GM23338 (cell line): Measurements from ENCODE around the gene SRF. TPM values are rescaled to one million over a fixed set of nuclear protein-coding genes. Genes with fewer than 3 reads are reported as not detected.

Source experiments
- ATAC-seq: fragments of 200-7000 bp; cut with Tn5 transposase; 3 replicates; pipeline ENCODE4 v1.9.1; 2020
- DNase-seq: peaks from one replicate; pipeline ENCODE4 v3.0.0-alpha.2; 2015; ENCODE audit warnings: low spot score
- H2AFZ ChIP-seq: fragments of 200-600 bp; sonication (generic); 2 replicates; pipeline ENCODE4 v1.8.0; 2016; ENCODE audit warnings: antibody characterized with exemption, mild to moderate bottlenecking, moderate library complexity
- H3F3A ChIP-seq: fragments of 200-600 bp; sonication (generic); replicated peaks from 2 replicates; pipeline ENCODE4 v1.8.0; 2017; ENCODE audit warnings: antibody characterized with exemption, mixed run types, low read depth
- H3K27ac ChIP-seq: fragments of 200-600 bp; sonication (generic); 2 replicates; pipeline ENCODE4 v1.6.1; 2016; ENCODE audit warnings: low read depth
- H3K27me3 ChIP-seq: fragments of 200-600 bp; sonication (generic); 2 replicates; pipeline ENCODE4 v1.8.0; 2016; ENCODE audit warnings: mild to moderate bottlenecking, mixed run types, moderate library complexity; ENCODE audit not compliant: insufficient read depth
- H3K36me3 ChIP-seq: fragments of 200-600 bp; sonication (generic); 2 replicates; pipeline ENCODE4 v1.8.0; 2016; ENCODE audit warnings: mild to moderate bottlenecking; ENCODE audit not compliant: insufficient read depth
- H3K4me1 ChIP-seq: fragments of 200-600 bp; sonication (generic); 2 replicates; pipeline ENCODE4 v1.8.0; 2016; ENCODE audit warnings: mild to moderate bottlenecking, moderate library complexity; ENCODE audit not compliant: insufficient read depth
- H3K4me2 ChIP-seq: fragments of 200-600 bp; sonication (generic); 2 replicates; pipeline ENCODE4 v1.7.1; 2017; ENCODE audit warnings: mixed run types
- H3K4me3 ChIP-seq: fragments of 200-600 bp; sonication (generic); 2 replicates; pipeline ENCODE4 v1.6.1; 2016; ENCODE audit warnings: mixed run types
- H3K79me2 ChIP-seq: fragments of 200-600 bp; sonication (generic); replicated peaks from 2 replicates; pipeline ENCODE4 v1.8.0; 2017; ENCODE audit warnings: mild to moderate bottlenecking; ENCODE audit not compliant: insufficient read depth
- H3K9me2 ChIP-seq: fragments of 200-600 bp; sonication (generic); 2 replicates; pipeline ENCODE4 v1.8.0; 2017; ENCODE audit not compliant: insufficient read depth
- H4K20me1 ChIP-seq: fragments of 200-600 bp; sonication (generic); replicated peaks from 2 replicates; pipeline ENCODE4 v1.8.0; 2017; ENCODE audit warnings: mild to moderate bottlenecking; ENCODE audit not compliant: insufficient read depth
- H3K27ac Mint-ChIP-seq: 2 replicates; pipeline ENCODE4 v1.8.0; 2020; ENCODE audit warnings: inconsistent platforms, mild to moderate bottlenecking, moderate library complexity, mixed read lengths
- H3K27me3 Mint-ChIP-seq: 3 replicates; pipeline ENCODE4 v1.8.0; 2022; ENCODE audit warnings: low read depth, mild to moderate bottlenecking, moderate library complexity, mixed read lengths, inconsistent platforms; ENCODE audit not compliant: insufficient read depth, poor library complexity
- H3K36me3 Mint-ChIP-seq: 3 replicates; pipeline ENCODE4 v1.8.0; 2021; ENCODE audit warnings: low read depth, mild to moderate bottlenecking, inconsistent platforms, moderate library complexity, mixed read lengths
- H3K4me1 Mint-ChIP-seq: 3 replicates; pipeline ENCODE4 v1.8.0; 2020; ENCODE audit warnings: mild to moderate bottlenecking, inconsistent platforms, mixed read lengths
- H3K4me3 Mint-ChIP-seq: 3 replicates; pipeline ENCODE4 v1.8.0; 2021; ENCODE audit warnings: moderate library complexity, mild to moderate bottlenecking, inconsistent platforms, mixed read lengths
- H3K9me3 Mint-ChIP-seq: 3 replicates; pipeline ENCODE4 v1.8.0; 2020; ENCODE audit warnings: moderate library complexity, mild to moderate bottlenecking, inconsistent platforms, mixed read lengths
- CREB1 ChIP-seq: fragments of 250-450 bp; sonication (Bioruptor Pico); IDR thresholded peaks from 2 replicates; pipeline ENCODE4 v1.5.0; 2020; ENCODE audit warnings: low read depth, mild to moderate bottlenecking, moderate library complexity
- JUNB ChIP-seq: IDR thresholded peaks from one replicate; pipeline ENCODE4 v1.6.1; 2016; ENCODE audit warnings: antibody characterized with exemption; ENCODE audit not compliant: unreplicated experiment
- POLR2AphosphoS5 ChIP-seq: IDR thresholded peaks from 2 replicates; pipeline ENCODE4 v1.6.1; 2016; ENCODE audit warnings: antibody characterized with exemption, low read depth
- STAT1 ChIP-seq: IDR thresholded peaks from one replicate; pipeline ENCODE4 v1.6.1; 2016; ENCODE audit warnings: antibody characterized with exemption; ENCODE audit not compliant: unreplicated experiment
- ZNF114 ChIP-seq: fragments of 250-450 bp; sonication (Bioruptor Pico); IDR thresholded peaks from 2 replicates; pipeline ENCODE4 v1.5.0; 2020; ENCODE audit warnings: mild to moderate bottlenecking, moderate library complexity
- ZNF331 ChIP-seq: fragments of 250-450 bp; sonication (Bioruptor Pico); IDR thresholded peaks from 2 replicates; pipeline ENCODE4 v1.5.0; 2020; ENCODE audit warnings: low read depth, mild to moderate bottlenecking, moderate library complexity
- polyA plus RNA-seq: library from polyadenylated mRNA; unstranded; fragments of >200 nt; fragmentation: Nextera tagmentation; extraction: Ambion mirVana; gene quantifications from 2 replicates; pipeline ENCODE4 v1.2.1, GENCODE V29; 2016
- total RNA-seq: library from RNA; depleted of rRNA; stranded (reverse); fragments of >200 nt; shearing (Covaris generic); gene quantifications from 2 replicates; pipeline ENCODE4 v1.2.3, GENCODE V29; 2014
- TF ChIP-seq, protein P1 (sequence below), 2 experiments: fragments of 200-600 bp in 1 of 2; sonication (generic) in 1 of 2; conservative IDR thresholded peaks; 2 replicates each; pipeline versions ENCODE4 v1.5.1 to v1.6.1; 2016 to 2017; ENCODE audit warnings: antibody characterized with exemption in 2 of 2, low read depth in 2 of 2, mild to moderate bottlenecking in 2 of 2, moderate library complexity in 1 of 2
- TF ChIP-seq, protein P2 (sequence below): fragments of 250-450 bp; sonication (Bioruptor Pico); IDR thresholded peaks from 2 replicates; pipeline ENCODE4 v1.5.0; 2020; ENCODE audit warnings: mild to moderate bottlenecking, moderate library complexity

Gene SRF
- total and polyA plus RNA-seq, 2 experiments from 2014 or later: 9.9 to 54.9 TPM

DNA sequence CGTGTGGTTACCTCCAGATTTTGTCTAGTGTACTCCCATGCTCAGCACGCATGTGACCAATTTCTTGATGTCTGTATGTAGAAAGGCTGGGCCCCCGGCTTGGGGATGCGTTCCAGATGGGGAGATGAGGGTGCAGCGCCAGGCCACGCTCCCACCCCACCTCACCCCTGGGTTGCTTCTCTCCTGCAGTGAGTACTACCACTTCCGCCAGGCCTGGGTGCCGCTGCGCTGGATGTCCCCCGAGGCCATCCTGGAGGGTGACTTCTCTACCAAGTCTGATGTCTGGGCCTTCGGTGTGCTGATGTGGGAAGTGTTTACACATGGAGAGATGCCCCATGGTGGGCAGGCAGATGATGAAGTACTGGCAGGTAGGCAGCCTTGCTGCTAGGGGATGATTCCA lies 11.5 kb upstream of the SRF start (continued):
- no peak for TF ChIP-seq STAT1

DNA sequence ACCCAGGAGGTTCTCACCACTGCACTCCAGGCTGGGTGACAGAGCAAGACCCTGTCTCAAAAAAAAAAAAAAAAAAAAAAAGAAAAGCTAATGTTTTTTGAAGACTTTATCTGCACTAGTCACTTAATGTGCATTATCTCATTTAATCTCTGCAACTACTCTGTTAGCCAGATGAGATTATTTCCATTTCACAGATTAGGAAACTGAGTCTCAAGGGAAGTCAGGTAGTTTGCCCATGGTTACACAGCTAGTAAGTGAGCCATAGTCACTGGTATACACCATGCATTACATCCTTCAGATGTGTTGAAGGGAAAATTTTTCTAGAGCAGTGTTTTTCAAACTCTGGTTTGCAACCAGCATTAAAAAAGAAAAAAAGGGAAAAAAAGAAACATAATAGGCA lies 7.2 kb upstream of the SRF start:
- peaks cover 11% of the 10 kb centered on the region for H3K27me3 Mint-ChIP-seq
- no peaks in the 10 kb centered on the region for H3K79me2 ChIP-seq
- H3K4me3 Mint-ChIP-seq: no peak overlapping the region
- no peak overlapping the region for H3K4me2 ChIP-seq
- no peaks in the 10 kb centered on the region for H3K4me1 ChIP-seq
- no peak for TF ChIP-seq STAT1
- no peak for TF ChIP-seq CREB1 (CRISPR knock-in tag)
- peaks cover 9% of the 10 kb centered on the region for H3K36me3 Mint-ChIP-seq
- H3K27ac Mint-ChIP-seq: no peak overlapping the region
- H4K20me1 ChIP-seq: no peaks in the 10 kb centered on the region
- H3K4me3 ChIP-seq: no peak overlapping the region
- H3K4me1 Mint-ChIP-seq: no peaks in the 10 kb centered on the region; the same call in 2 of the 3 replicates
- ATAC-seq (no peak), DNase-seq (no peak)
- no peaks in the 10 kb centered on the region for H3K9me2 ChIP-seq
- H2AFZ ChIP-seq: no peak overlapping the region
- no peaks in the 10 kb centered on the region for H3K9me3 Mint-ChIP-seq
- no peak overlapping the region for H3K27ac ChIP-seq
- no peaks in the 10 kb centered on the region for H3K27me3 ChIP-seq
- no peaks in the 10 kb centered on the region for H3F3A ChIP-seq
- no peaks in the 10 kb centered on the region for H3K36me3 ChIP-seq

DNA sequence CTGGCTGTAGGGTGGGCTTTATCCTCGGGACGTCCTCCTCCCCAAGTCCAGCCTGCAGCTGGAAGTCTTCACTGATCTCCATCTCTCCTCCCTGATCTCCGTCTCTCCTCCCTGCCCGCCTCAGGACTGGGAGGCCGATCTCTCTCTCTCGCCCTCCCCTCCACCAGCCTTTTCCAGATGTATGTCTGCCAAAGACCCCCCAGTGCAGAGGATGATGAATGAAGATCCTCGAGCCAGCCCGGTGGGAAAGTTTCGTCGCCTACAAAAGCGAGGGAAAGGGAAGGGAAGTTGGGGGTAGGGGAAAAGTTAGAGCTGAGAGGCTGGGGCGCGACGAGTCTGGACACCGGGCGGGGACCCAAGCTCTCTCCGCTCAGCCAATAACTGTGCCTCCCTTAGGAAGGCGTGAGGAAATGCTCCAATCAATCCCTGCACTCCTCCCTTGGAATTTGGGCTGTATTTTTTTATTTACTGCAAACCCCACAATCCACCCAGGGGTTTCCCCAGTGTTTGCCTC lies 595 bp upstream of the SRF start:
- peaks cover 7% of the 10 kb centered on the region; the same call in 1 of the 2 replicates for H3K36me3 ChIP-seq

More for the DNA sequence above, 595 bp upstream of the SRF start:
- Histone ChIP-seq H3K27me3 (peaks cover 9% of the 10 kb centered on the region), H3K27ac (peak overlapping the region; percentile 100), H3K4me1 (peaks cover 14% of the 10 kb centered on the region), H3F3A (peaks cover 11% of the 10 kb centered on the region), H3K9me2 (no peaks in the 10 kb centered on the region), H2AFZ (peak overlapping the region; percentile 84; the same call in 1 of the 2 replicates), H3K4me3 (peak overlapping the region; percentile 78), H4K20me1 (peaks cover 7% of the 10 kb centered on the region), H3K79me2 (peaks cover 28% of the 10 kb centered on the region), H3K4me2 (peak overlapping the region; percentile 89)
- Mint-ChIP-seq H3K9me3 (peaks cover 2% of the 10 kb centered on the region; the same call in 2 of the 3 replicates), H3K4me3 (peak overlapping the region; percentile 91), H3K4me1 (peaks cover 33% of the 10 kb centered on the region), H3K36me3 (peaks cover 22% of the 10 kb centered on the region), H3K27me3 (peaks cover 28% of the 10 kb centered on the region), H3K27ac (peak overlapping the region; percentile 99)
- TF ChIP-seq POLR2AphosphoS5: peak; percentile 59; the same call in 1 of the 2 replicates
- TF ChIP-seq JUNB: no peak
- TF ChIP-seq, protein P1, sequence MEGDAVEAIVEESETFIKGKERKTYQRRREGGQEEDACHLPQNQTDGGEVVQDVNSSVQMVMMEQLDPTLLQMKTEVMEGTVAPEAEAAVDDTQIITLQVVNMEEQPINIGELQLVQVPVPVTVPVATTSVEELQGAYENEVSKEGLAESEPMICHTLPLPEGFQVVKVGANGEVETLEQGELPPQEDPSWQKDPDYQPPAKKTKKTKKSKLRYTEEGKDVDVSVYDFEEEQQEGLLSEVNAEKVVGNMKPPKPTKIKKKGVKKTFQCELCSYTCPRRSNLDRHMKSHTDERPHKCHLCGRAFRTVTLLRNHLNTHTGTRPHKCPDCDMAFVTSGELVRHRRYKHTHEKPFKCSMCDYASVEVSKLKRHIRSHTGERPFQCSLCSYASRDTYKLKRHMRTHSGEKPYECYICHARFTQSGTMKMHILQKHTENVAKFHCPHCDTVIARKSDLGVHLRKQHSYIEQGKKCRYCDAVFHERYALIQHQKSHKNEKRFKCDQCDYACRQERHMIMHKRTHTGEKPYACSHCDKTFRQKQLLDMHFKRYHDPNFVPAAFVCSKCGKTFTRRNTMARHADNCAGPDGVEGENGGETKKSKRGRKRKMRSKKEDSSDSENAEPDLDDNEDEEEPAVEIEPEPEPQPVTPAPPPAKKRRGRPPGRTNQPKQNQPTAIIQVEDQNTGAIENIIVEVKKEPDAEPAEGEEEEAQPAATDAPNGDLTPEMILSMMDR (conservative IDR thresholded peaks at IDR 0.05; ENCODE audit: low read depth in 2 of 2): no peak
- TF ChIP-seq ZNF114 (CRISPR knock-in tag): no peak
- TF ChIP-seq STAT1: no peak
- no peak for TF ChIP-seq ZNF331 (CRISPR knock-in tag)
- TF ChIP-seq, protein P2, sequence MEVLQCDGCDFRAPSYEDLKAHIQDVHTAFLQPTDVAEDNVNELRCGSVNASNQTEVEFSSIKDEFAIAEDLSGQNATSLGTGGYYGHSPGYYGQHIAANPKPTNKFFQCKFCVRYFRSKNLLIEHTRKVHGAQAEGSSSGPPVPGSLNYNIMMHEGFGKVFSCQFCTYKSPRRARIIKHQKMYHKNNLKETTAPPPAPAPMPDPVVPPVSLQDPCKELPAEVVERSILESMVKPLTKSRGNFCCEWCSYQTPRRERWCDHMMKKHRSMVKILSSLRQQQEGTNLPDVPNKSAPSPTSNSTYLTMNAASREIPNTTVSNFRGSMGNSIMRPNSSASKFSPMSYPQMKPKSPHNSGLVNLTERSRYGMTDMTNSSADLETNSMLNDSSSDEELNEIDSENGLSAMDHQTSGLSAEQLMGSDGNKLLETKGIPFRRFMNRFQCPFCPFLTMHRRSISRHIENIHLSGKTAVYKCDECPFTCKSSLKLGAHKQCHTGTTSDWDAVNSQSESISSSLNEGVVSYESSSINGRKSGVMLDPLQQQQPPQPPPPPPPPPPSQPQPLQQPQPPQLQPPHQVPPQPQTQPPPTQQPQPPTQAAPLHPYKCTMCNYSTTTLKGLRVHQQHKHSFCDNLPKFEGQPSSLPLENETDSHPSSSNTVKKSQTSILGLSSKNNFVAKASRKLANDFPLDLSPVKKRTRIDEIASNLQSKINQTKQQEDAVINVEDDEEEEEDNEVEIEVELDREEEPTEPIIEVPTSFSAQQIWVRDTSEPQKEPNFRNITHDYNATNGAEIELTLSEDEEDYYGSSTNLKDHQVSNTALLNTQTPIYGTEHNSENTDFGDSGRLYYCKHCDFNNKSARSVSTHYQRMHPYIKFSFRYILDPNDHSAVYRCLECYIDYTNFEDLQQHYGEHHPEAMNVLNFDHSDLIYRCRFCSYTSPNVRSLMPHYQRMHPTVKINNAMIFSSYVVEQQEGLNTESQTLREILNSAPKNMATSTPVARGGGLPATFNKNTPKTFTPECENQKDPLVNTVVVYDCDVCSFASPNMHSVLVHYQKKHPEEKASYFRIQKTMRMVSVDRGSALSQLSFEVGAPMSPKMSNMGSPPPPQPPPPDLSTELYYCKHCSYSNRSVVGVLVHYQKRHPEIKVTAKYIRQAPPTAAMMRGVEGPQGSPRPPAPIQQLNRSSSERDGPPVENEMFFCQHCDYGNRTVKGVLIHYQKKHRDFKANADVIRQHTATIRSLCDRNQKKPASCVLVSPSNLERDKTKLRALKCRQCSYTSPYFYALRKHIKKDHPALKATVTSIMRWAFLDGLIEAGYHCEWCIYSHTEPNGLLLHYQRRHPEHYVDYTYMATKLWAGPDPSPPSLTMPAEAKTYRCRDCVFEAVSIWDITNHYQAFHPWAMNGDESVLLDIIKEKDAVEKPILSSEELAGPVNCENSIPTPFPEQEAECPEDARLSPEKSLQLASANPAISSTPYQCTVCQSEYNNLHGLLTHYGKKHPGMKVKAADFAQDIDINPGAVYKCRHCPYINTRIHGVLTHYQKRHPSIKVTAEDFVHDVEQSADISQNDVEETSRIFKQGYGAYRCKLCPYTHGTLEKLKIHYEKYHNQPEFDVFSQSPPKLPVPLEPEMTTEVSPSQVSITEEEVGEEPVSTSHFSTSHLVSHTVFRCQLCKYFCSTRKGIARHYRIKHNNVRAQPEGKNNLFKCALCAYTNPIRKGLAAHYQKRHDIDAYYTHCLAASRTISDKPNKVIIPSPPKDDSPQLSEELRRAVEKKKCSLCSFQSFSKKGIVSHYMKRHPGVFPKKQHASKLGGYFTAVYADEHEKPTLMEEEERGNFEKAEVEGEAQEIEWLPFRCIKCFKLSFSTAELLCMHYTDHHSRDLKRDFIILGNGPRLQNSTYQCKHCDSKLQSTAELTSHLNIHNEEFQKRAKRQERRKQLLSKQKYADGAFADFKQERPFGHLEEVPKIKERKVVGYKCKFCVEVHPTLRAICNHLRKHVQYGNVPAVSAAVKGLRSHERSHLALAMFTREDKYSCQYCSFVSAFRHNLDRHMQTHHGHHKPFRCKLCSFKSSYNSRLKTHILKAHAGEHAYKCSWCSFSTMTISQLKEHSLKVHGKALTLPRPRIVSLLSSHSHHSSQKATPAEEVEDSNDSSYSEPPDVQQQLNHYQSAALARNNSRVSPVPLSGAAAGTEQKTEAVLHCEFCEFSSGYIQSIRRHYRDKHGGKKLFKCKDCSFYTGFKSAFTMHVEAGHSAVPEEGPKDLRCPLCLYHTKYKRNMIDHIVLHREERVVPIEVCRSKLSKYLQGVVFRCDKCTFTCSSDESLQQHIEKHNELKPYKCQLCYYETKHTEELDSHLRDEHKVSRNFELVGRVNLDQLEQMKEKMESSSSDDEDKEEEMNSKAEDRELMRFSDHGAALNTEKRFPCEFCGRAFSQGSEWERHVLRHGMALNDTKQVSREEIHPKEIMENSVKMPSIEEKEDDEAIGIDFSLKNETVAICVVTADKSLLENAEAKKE: no peak
- DNase-seq (peak; percentile 94), ATAC-seq (peak; percentile 41)
